Dedifferentiated amniotic fluid mesenchymal stem cell (primary cell): ENCODE data around the gene WDR18.

Experiments used
- DNase-seq: peaks from one replicate; pipeline ENCODE4 v3.0.0-alpha.2; 2016; ENCODE audit errors: extremely low spot score

WDR18 gene

DNA sequence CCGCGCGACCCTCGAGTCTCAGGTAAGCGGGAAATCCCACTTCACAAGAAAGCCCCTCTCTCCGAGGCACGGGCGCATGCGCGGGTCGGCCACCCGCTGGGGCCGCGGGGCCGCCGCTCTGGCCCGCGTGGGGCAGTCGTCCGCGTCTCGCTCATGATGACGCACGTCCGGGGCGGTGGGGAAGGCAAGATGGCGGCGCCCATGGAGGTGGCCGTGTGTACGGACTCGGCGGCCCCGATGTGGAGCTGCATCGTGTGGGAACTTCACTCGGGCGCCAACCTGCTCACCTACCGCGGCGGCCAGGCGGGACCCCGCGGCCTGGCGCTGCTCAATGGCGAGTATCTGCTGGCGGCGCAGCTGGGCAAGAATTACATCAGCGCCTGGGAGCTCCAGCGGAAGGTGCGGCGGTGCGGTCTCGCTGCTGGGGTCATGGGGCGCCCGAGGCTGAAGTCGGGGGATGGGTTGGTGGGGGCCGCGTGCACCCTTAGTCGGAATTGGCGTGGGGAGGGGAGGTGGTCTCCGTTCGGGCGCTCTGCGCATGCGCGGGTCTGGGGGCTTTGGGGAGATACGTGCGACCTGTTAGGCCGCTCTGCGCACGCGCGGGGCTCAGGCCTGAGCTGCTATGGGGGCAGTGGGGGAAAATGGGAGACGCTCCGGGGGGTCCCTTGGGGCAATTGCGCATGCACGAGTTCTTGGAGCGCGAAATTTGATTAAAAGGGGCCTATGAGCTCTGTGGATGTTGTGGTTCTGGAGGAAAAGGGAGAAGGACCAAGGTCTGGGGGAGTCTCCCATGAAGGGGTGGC is at the start of gene WDR18:
Gene WDR18, plus strand, starts transcription at position 181 of the 803 bp plus-strand sequence. Its CDS starts 9 bp downstream, at position 190.
- DNase-seq = peak; percentile 86

DNA sequence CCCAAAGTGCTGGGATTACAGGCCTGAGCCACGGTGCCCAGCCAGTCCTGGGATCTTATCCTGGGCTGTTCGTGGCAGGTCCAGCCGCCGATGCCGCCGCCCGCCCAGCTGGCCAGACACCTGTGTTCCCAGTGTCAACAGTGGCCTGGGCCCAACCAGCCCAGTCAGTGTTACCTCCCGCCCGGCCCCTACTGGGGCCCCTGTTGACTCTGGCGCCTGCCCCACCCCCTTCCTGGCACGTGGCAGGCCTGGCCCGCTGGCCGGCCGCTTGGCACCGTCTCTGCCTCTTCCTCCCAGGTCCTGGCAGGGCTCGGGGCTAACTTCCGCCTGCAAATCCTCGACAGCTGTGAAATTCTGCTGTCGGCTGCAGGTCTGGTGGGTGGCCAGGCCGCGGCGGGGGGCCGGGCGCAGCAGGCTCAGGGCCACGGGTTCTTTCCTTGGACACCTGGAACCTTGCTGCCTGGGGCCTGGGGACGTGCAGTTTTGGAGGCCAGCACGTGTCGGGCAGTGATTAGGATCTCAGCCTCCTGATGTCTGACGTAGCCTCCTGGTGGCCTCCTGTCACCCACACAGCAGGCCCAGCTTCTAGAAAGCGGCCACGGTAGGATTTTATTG is 49.2 kb upstream of the WDR18 start:
- DNase-seq = no peak

DNA sequence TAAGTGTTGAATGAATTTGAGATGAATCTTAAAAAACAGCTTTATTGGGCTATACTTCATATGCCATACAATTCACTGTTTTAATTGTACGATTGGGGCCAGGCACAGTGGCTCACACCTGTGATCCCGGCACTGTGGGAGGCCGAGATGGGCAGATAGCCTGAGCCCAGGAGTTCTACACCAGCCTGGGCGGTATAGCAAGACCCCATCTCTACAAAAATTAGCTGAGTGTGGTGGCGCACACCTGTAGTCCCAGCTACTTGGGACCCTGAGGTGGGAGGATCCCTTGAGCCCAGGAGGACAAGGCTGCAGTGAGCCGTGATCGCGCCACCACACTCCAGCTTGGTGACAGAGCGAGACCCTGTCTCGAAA is 48.0 kb upstream of the WDR18 start:
- no peak for DNase-seq

DNA sequence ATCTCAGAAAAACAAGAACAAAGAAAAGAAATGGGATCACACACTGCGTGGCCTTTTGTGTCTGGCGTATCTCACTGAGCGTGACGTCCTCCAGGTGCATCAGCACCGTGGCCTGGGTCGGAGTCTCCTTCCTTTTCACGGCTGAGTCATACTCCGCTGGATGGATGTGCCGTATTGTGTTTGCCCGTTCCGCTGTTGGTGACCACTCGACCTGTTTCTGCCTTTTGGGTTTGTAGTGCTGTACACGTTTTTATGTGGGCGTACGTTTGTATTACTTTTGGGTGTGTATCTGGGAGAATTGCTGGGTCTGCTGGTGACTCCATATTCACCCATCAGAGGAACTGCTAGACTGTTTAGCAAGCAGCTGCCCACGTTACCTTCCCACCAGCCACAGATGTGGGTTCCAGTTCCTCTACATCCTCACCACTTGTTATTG is 46.9 kb upstream of the WDR18 start:
- no peak for DNase-seq

DNA sequence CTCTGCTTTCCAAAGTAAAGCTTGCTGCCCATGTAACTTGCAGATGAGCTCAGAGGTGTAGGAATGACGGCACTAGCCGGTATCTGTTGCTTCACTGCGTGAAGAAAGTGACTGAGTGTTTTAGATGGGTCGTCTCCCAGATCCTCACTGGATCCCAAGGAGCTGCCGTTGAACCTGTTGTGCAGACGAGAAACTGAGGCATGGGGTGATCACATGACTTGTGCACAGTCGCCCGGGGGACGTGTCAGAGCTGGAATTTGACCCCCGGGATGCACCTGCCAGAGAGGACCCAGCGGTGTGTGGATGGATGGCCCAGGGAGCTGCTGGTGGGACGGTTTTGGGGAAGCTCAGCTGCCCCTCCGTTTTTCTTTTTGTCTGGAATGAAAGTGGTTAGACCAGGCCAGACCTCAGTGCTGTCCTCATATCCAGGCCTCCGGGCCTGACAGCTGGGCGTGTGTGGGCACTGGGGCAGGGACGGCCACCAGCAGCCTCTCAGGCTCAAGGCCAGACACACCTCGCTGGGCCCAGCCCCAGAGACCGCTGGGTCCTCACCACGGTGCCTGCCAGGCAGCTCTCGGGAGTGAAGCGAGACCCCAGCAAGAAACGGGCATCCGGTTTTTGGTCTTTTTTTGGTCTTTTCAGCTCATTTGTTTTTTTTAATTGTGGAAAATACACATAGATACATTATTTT is 45.8 kb upstream of the WDR18 start:
- DNase-seq = no peak

GRCh38 chr19:939439-939838 is 44.7 kb upstream of the WDR18 start:
- DNase-seq = no peak

GRCh38 chr19:939922-940321 is 44.2 kb upstream of the WDR18 start:
- no peak for DNase-seq

DNA sequence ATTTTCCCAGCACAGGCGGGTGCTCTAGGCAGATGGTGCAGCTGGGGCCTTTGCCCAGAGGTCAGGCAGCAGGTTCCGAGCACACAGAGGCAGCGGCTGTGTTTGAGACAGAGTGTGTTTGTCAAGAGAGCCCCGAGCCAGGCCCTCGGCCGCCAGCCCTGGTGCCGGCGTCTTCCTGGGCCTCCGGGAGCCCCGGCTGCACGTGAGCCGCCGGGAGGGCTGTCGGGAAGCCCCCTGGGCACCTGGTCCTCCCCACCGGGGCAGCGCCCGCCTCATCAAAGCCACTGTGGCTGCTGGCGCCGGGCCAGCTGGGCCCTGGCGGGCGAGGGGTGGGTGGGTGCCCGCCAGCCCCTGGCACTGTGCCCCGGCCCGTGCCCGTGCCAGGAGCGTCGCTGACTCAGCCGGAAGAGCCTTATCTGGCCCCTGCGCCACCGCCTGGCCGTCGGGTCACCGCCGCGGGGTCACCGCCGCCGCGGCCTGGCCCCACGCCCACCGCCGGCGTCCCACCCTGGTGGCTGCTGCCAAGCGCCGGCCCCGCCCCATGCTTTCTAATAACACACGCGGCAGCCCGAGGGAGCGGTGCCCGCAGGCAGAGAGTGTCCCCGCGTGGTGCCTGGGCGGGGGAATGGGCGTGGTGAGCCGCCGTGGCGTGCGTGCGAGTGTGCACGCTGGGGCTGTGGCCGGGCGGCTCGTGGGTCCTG is 43.4 kb upstream of the WDR18 start:
- no peak for DNase-seq

DNA sequence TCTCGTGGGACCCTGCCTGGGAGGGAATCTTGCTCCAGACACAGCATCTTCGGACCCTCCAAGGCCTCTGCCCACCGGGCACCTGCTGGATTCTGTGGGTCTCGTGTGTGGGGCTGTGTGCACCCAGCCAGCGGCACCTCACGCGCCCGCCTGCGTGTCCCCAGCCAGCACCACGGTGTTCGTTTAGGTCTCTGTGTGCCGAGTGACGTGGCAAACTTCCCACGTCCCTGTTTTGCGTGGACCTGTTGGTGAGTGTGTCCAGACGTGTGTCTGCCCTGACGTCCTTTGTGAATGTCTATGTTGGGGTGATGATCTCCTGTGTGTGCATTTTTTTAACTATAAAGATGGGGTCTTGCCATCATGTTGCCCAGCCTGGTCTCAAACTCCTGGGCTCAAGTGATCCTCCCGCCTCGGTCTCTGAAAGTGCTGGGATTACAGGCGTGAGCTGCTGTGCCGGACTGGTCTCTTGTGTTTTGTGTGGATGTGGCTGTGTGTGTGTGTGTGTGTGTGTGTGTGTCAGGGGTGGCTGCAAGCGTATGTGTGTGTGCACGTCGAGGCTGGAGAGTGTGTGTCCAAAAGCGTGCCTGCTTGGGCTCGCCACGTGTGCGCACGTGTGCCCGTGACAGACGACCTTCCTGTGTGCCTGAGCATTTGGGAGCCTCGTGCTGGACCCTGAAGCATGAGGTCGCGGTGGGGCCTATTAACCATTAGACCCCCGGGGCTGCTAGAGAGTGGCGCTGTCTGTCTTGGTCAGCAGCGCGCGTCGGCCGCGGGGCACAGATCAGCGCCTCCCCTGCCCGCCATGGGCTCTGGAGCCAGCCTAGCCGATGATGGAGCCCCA is 42.6 kb upstream of the WDR18 start:
- DNase-seq = no peak

DNA sequence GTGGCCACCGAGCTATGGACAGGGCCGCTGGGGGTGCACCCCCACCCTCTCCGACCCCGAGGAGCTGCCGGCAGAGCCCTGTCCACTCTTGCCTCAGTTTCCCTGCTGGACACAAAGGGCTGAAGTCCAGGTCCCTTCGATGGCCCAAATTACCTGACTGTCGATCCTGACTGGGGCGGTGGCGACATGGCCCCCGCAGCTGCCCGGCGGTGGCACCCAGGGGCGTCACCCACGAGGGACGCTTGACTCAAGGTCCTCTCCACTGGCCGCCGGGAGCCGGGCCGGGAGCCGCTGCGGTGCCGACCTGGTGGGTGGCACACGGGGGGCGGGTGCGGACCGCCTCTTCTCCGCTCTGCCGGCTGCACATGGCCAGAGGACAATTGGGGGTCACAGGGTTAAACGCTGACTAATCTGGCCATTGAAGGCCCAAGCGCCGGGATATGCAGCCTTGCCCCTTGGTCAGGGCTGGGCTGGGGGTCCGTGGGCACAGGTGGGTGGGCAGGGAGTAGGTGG is 42.0 kb upstream of the WDR18 start:
- no peak for DNase-seq

GRCh38 chr19:943551-944170 is 40.5 kb upstream of the WDR18 start:
- no peak for DNase-seq

DNA sequence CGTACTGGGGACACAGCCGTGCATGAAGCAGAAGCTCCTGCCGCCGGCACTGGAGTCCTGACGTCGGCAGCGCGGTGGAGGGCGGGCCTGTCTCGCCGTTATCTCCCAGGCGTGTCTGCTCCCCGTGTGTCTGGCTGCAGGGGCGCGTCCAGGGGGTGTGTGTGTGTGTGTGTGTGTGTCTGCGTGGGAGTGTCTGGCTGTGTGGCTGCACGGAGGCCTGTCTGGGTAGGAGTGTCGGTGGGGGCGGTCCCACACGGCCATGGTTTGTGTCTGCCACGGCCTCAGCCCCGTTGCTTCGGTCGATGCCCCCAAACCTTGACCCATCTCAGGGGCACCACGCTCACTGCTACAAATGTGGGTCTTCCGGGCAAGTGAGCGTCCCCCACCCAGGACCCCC is 40.0 kb upstream of the WDR18 start:
- DNase-seq = no peak

GRCh38 chr19:944663-945241 is 39.4 kb upstream of the WDR18 start:
- no peak for DNase-seq

DNA sequence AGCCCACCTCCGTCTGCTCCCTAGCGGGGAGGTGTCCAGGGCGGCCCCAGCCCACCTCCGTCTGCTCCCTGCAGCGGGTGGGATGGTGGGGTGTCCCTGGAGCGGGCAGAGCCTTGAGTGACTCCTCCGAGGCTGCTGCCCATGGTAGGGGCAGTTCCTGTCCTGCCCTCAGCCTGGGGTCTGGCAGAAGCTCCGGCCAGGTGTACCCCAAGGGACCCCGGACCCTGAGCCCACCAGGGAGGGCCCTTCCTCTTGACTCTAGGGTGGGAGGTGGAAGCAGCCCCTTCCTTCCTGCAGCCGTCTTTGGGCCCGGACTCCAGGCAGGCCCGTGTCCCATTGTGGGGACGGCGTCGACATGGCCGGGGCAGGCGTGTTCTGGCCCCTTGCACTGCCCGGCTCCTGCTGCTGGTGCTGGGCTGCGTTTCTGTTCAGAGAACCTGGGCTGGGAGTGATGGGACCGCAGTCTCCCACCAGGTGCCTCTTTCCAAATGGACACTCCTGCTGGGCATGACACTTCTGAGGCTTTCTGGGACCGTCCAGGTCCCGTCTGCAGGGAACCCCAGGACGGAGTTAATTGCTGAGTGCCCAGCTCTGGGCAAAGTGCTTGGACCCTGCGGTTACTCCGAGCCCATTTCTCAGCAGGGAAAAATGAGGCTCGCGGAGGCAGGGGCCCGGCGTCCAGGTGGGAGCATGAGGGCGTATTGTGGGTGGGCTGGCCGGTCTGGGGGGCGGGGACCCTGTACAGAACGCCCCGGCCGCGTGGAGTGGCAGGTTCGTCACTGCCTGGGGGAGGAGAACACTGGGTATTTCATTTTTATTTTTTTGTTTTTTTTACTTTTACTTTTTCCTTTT is 38.5 kb upstream of the WDR18 start:
- DNase-seq = no peak

GRCh38 chr19:947090-947706 is 36.9 kb upstream of the WDR18 start:
- DNase-seq = no peak

- no peak for DNase-seq
Observed at GRCh38 chr19:947707-948539, 36.2 kb upstream of the WDR18 start.

GRCh38 chr19:948842-949496 is 35.2 kb upstream of the WDR18 start:
- DNase-seq = no peak
